Smooth muscle cell of trachea (primary cell): ENCODE results near the gene TEX10. TPM values are rescaled to one million over a fixed set of nuclear protein-coding genes. Genes with fewer than 3 reads are reported as not detected.

Source experiments
- total RNA-seq: library from RNA; depleted of rRNA; stranded (reverse); fragments of >200 nt; gene quantifications from 2 replicates; pipeline ENCODE4 v1.2.1, GENCODE V29; 2014

TEX10 gene
- total RNA-seq: 35.1 and 39.6 TPM in 2 replicates

DNA sequence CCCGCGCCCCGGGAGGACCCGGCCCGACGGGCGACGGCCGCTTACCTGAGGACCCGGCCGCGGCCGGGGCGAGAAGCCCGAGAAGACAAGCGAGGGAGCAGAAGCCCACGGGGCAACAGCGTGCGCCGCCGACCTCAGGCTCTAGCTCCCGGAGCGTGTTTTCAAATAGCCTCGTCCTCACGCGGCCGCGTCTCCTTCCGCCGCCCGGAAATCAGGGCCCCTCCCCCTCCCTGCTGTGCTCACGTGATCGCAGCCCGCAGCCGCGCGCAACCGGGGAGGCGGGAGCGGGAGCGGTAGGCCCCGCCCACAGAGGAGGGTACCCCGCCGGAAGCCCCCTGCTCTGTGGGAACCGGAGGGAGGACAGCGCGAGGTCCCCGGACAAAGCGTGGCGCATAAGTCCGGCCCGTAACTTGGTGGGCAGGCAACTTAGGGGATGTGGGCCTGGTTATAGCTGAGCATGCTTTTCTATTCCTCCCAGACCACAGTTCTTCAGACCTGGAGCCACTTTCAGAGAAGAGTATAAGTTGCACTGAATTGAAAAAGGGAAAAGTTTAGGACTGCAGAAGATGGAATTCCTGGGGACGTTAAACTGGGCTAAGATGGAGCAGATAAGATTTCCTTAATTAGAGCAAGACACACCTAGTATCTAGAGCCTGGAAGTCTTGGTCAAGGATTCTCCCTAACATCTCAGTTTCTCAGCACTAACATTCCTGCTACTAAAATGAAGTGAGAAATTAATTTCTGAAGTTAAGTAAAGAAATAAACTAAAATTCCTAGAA, at the start of gene TEX10:
Gene TEX10 (minus strand): TSS at position 216 of the 779 bp plus-strand sequence. CDS start 3,579 bp downstream, outside the sequence.

Other genes with a start within 250 kb of the TEX10 start
- 66.5 and 79.6 TPM in 2 replicates for gene MSANTD3, start 74.2 kb upstream of the TEX10 start, total RNA-seq
- 2.9 and 5.1 TPM in 2 replicates for gene TMEFF1, start 120.2 kb upstream of the TEX10 start, total RNA-seq
- gene CAVIN4, start 225.1 kb upstream of the TEX10 start, total RNA-seq: 1.2 and 1.7 TPM in 2 replicates